GM12878 (cell line): ENCODE data around the gene PRKAG3. TPM values are rescaled to one million over a fixed set of nuclear protein-coding genes. Genes with fewer than 3 reads are reported as not detected.

Source experiments
- ATAC-seq: fragments of 200-7000 bp; cut with Tn5 transposase; 3 replicates; pipeline ENCODE4 v1.9.1; 2020; ENCODE audit warnings: mild to moderate bottlenecking, moderate library complexity
- BruUV-seq: library from RNA; stranded (reverse); fragments of 400-500 nt; replicated peaks from 2 replicates; lab custom pipeline; 2021; lab: Mats Ljungman, UMichigan
- CTCF ChIA-PET: fragments of 300-600 bp; sonication (Branson Sonifier 250); formaldehyde crosslinking; extraction: SDS; loops from one replicate; lab custom pipeline; 2021; ENCODE audit warnings: inconsistent platforms; lab: Yijun Ruan, JAX
- POLR2A ChIA-PET: fragments of 350-600 bp; formaldehyde crosslinking; extraction: SDS; loops from one replicate; lab custom pipeline; 2021; ENCODE audit warnings: inconsistent platforms; lab: Charles Lee
- RAD21 ChIA-PET: fragments of 300-600 bp; sonication (Branson Sonifier 250); formaldehyde crosslinking; loops from one replicate; lab custom pipeline; 2023; ENCODE audit warnings: antibody characterized with exemption; ENCODE audit not compliant: unreplicated experiment; lab: Charles Lee
- SMC1A ChIA-PET: fragments of 300-600 bp; sonication (Branson Sonifier 250); formaldehyde crosslinking; loops from one replicate; lab custom pipeline; 2023; ENCODE audit not compliant: unreplicated experiment, uncharacterized antibody; lab: Charles Lee
- DNase-seq: peaks from one replicate; pipeline ENCODE4 v3.0.0-alpha.2; 2011; ENCODE audit warnings: low read depth, low spot score
- FAIRE-seq: peaks from 3 replicates; lab custom pipeline; 2011; peaks lifted over from hg19 to GRCh38; lab: Jason Lieb, UNC
- H2AFZ ChIP-seq: 2 replicates; pipeline ENCODE4 v1.6.0; 2011; ENCODE audit warnings: low read depth, low read length, control low read depth; ENCODE audit not compliant: control insufficient read depth
- H3K27ac ChIP-seq: 2 replicates; pipeline ENCODE4 v1.5.1; 2011; ENCODE audit warnings: control low read depth; ENCODE audit not compliant: control insufficient read depth, insufficient read depth
- H3K27me3 ChIP-seq, 2 experiments: replicated peaks in 1 of 2; 2 replicates each; pipeline versions ENCODE4 v1.6.0 to v1.6.1; 2011; ENCODE audit warnings: low read length in 1 of 2; ENCODE audit not compliant: control insufficient read depth in 2 of 2, insufficient read depth in 2 of 2
- H3K36me3 ChIP-seq, 2 experiments: 2 replicates each; pipeline ENCODE4 v1.5.1; 2011; ENCODE audit warnings: low read length in 1 of 2; ENCODE audit not compliant: control insufficient read depth in 2 of 2, insufficient read depth in 2 of 2
- H3K4me1 ChIP-seq: 2 replicates; pipeline ENCODE4 v1.6.1; 2011; ENCODE audit warnings: mild to moderate bottlenecking, low read length, moderate library complexity, mixed read lengths; ENCODE audit not compliant: control insufficient read depth, insufficient read depth
- H3K4me2 ChIP-seq: 2 replicates; pipeline ENCODE4 v1.6.0; 2011; ENCODE audit warnings: control low read depth; ENCODE audit not compliant: control insufficient read depth, insufficient read depth
- H3K4me3 ChIP-seq: fragments of 200-600 bp; sonication (generic); 2 replicates; pipeline ENCODE4 v1.5.1; 2016
- H3K79me2 ChIP-seq: 2 replicates; pipeline ENCODE4 v1.6.0; 2011; ENCODE audit warnings: low read length; ENCODE audit not compliant: control insufficient read depth, insufficient read depth
- H3K9ac ChIP-seq: 2 replicates; pipeline ENCODE4 v1.8.0; 2011; ENCODE audit warnings: low read length, control low read depth, mixed read lengths; ENCODE audit not compliant: control insufficient read depth, insufficient read depth
- H3K9me3 ChIP-seq: replicated peaks from 3 replicates; pipeline ENCODE4 v1.5.1; 2011; ENCODE audit warnings: mild to moderate bottlenecking, low read length; ENCODE audit not compliant: control insufficient read depth, insufficient read depth
- H4K20me1 ChIP-seq: 2 replicates; pipeline ENCODE4 v1.6.0; 2011; ENCODE audit not compliant: control insufficient read depth, insufficient read depth
- FOS ChIP-seq: IDR thresholded peaks from 3 replicates; pipeline ENCODE4 v1.6.1; 2011; ENCODE audit warnings: borderline replicate concordance; ENCODE audit not compliant: insufficient read length; ENCODE audit errors: extremely low read depth
- HDAC2 ChIP-seq: fragments of 200-600 bp; sonication (generic); IDR thresholded peaks from 2 replicates; pipeline ENCODE4 v1.6.1; 2017
- KDM1A ChIP-seq: fragments of 200-600 bp; sonication (generic); IDR thresholded peaks from 2 replicates; pipeline ENCODE4 v1.6.1; 2016; ENCODE audit warnings: borderline replicate concordance
- NFYA ChIP-seq: IDR thresholded peaks from 2 replicates; pipeline ENCODE4 v1.6.1; 2011; ENCODE audit warnings: low read depth, mild to moderate bottlenecking, low read length, improper control_type of control experiment, borderline replicate concordance
- PML ChIP-seq: IDR thresholded peaks from 2 replicates; pipeline ENCODE4 v1.6.1; 2012; ENCODE audit warnings: low read length, inconsistent platforms
- POLR2AphosphoS5 ChIP-seq: IDR thresholded peaks from 2 replicates; pipeline ENCODE4 v1.6.1; 2011; ENCODE audit warnings: mild to moderate bottlenecking, low read length, inconsistent platforms
- POU2F2 ChIP-seq: IDR thresholded peaks from 3 replicates; pipeline ENCODE4 v1.6.1; 2011; ENCODE audit warnings: low read depth, mild to moderate bottlenecking, low read length, borderline replicate concordance
- SMARCA5 ChIP-seq: fragments of 450-650 bp; IDR thresholded peaks from 2 replicates; pipeline ENCODE4 v1.6.1; 2017; ENCODE audit warnings: mild to moderate bottlenecking
- STAT3 ChIP-seq: IDR thresholded peaks from 2 replicates; pipeline ENCODE4 v1.6.1; 2011; ENCODE audit warnings: low read depth, low read length, improper control_type of control experiment
- WRNIP1 ChIP-seq: IDR thresholded peaks from 2 replicates; pipeline ENCODE4 v1.6.1; 2011; ENCODE audit warnings: low read depth, low read length, improper control_type of control experiment, borderline replicate concordance
- ZNF207 ChIP-seq: fragments of 450-650 bp; IDR thresholded peaks from 2 replicates; pipeline ENCODE4 v1.6.1; 2014; ENCODE audit warnings: antibody characterized with exemption, mild to moderate bottlenecking, borderline replicate concordance
- WGBS: methylation state at CpG from one replicate; pipeline ENCODE4 v1.1.6; 2016; ENCODE audit warnings: low lambda C conversion rate; ENCODE audit not compliant: insufficient replicate concordance, insufficient coverage; ENCODE audit errors: missing lambda C conversion rate; 5-methylcytosine and 5-hydroxymethylcytosine counted together
- in situ Hi-C: fragments of 300-500 bp; cut with MboI; formaldehyde crosslinking; loops from 9 replicates; pipeline ENCODE4 v1.14.3; 2018; ENCODE audit warnings: mixed read lengths
- intact Hi-C: fragments of 100-400 bp; cut with micrococcal nuclease; formaldehyde crosslinking; loops from one replicate; pipeline ENCODE4 v1.14.2; 2022; ENCODE audit not compliant: unreplicated experiment
- polyA plus RNA-seq, 11 experiments: library from polyadenylated mRNA; depleted of rRNA in 4 of 11; unstranded in 6 of 11; stranded (reverse) in 5 of 11; fragments of >200 nt; fragmentation: Nextera tagmentation in 4 of 11; fragmentation: Illumina TruSeq in 1 of 11; extraction: Ambion mirVana in 4 of 11; extraction: Trizol in 1 of 11; gene quantifications; 1 replicate in 1 of 11; 2 replicates in 10 of 11; pipeline versions ENCODE4 v1.2.1 to v1.2.3, GENCODE V29; 2011 to 2016; ENCODE audit warnings: inconsistent platforms in 2 of 11, missing spikeins in 2 of 11, low read depth in 1 of 11
- total RNA-seq, 4 experiments: library from RNA; depleted of rRNA in 3 of 4; stranded (reverse); fragments of >200 nt in 3 of 4; fragmentation: Illumina TruSeq in 1 of 4; extraction: Trizol in 1 of 4; gene quantifications; 2 replicates each; pipeline versions ENCODE4 v1.2.1 to v1.2.3, GENCODE V29; 2013 to 2021
- TF ChIP-seq, protein P1 (sequence below): IDR thresholded peaks from 2 replicates; pipeline ENCODE4 v1.6.1; 2012; ENCODE audit warnings: low read length, inconsistent platforms
- TF ChIP-seq, protein P2 (sequence below): fragments of 450-650 bp; IDR thresholded peaks from 2 replicates; pipeline ENCODE4 v1.6.1; 2017; ENCODE audit warnings: mild to moderate bottlenecking, moderate library complexity
- TF ChIP-seq, protein P3 (sequence below): IDR thresholded peaks from 2 replicates; pipeline ENCODE4 v1.6.1; 2011; ENCODE audit warnings: low read depth, mild to moderate bottlenecking, low read length, moderate library complexity, borderline replicate concordance; ENCODE audit errors: extremely low read depth
- TF ChIP-seq, protein P4 (sequence below): fragments of 450-650 bp; IDR thresholded peaks from 2 replicates; pipeline ENCODE4 v1.6.1; 2018; ENCODE audit warnings: borderline replicate concordance, mild to moderate bottlenecking; ENCODE audit not compliant: partially characterized antibody

Gene PRKAG3
- total and polyA plus RNA-seq, 10 of the 15 experiments (the other 5 are each of a cell fraction or from before 2014, with no cell fraction given), result 0.04 to 0.12 (median 0.06) TPM; not detected in 7

DNA sequence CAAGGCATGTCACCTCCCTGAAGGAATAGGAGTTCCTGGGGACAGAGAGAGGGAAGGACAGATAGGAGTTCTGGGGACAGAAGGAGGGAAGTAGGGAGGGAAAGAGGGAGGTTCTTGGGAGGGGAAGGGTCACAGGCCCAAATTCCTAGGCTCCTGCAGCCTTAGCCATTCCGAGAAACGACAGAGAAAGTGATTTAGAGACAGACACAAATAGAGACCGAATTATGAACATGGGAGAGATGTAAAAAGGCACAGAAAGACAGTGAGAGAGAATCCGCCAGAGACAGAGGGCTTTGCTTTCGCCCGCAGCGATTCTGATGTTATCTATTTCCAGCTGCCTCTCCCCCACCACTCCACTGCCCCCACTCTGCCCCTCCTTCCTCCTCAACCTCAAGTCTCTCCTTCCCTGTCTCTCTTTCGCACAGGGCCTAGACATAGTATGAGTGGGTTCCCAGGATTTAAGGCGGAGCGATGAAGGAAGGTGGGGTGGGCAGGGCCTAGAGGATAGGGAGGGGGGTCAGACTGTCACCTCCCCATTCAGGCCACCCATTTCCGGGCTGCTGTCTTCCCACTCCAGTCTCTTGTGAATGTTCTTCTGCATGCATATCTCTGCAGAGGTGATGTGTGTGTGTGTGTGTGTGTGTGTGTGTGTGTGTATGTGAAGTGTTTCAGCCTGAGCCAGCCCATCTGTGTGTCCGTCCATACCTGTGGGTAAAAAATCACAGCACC, 24.7 kb upstream of the PRKAG3 start:
- BruUV-seq, result no TSS peak
- in situ Hi-C loops (no loop called here), intact Hi-C loops (no loop called here)
- Histone ChIP-seq H3K4me2 (no peak overlapping the region), H3K9me3 (no peaks in the 10 kb centered on the region), H3K36me3 (no peaks in the 10 kb centered on the region), H3K9ac (no peak overlapping the region), H4K20me1 (no peaks in the 10 kb centered on the region), H3K4me3 (no peak overlapping the region), H3K27ac (no peak overlapping the region), H3K4me1 (no peaks in the 10 kb centered on the region), H3K27me3 (peaks cover 24 to 39% of the 10 kb centered on the region in 2 experiments), H2AFZ (no peak overlapping the region), H3K79me2 (no peaks in the 10 kb centered on the region)
- SMC1A ChIA-PET, result interaction anchor here (1.2 to 3.8 kb wide), 2 partner anchors 20 to 41 kb away, joined by 3 to 23 read pairs; no protein-coding TSS in a partner anchor
- no peak for TF ChIP-seq STAT3
- TF ChIP-seq, protein P1, sequence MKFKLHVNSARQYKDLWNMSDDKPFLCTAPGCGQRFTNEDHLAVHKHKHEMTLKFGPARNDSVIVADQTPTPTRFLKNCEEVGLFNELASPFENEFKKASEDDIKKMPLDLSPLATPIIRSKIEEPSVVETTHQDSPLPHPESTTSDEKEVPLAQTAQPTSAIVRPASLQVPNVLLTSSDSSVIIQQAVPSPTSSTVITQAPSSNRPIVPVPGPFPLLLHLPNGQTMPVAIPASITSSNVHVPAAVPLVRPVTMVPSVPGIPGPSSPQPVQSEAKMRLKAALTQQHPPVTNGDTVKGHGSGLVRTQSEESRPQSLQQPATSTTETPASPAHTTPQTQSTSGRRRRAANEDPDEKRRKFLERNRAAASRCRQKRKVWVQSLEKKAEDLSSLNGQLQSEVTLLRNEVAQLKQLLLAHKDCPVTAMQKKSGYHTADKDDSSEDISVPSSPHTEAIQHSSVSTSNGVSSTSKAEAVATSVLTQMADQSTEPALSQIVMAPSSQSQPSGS, result no peak
- TF ChIP-seq SMARCA5, result no peak
- TF ChIP-seq POLR2AphosphoS5, result no peak
- no peak for TF ChIP-seq NFYA
- TF ChIP-seq POU2F2, result no peak
- no peak for TF ChIP-seq WRNIP1
- TF ChIP-seq, protein P2, sequence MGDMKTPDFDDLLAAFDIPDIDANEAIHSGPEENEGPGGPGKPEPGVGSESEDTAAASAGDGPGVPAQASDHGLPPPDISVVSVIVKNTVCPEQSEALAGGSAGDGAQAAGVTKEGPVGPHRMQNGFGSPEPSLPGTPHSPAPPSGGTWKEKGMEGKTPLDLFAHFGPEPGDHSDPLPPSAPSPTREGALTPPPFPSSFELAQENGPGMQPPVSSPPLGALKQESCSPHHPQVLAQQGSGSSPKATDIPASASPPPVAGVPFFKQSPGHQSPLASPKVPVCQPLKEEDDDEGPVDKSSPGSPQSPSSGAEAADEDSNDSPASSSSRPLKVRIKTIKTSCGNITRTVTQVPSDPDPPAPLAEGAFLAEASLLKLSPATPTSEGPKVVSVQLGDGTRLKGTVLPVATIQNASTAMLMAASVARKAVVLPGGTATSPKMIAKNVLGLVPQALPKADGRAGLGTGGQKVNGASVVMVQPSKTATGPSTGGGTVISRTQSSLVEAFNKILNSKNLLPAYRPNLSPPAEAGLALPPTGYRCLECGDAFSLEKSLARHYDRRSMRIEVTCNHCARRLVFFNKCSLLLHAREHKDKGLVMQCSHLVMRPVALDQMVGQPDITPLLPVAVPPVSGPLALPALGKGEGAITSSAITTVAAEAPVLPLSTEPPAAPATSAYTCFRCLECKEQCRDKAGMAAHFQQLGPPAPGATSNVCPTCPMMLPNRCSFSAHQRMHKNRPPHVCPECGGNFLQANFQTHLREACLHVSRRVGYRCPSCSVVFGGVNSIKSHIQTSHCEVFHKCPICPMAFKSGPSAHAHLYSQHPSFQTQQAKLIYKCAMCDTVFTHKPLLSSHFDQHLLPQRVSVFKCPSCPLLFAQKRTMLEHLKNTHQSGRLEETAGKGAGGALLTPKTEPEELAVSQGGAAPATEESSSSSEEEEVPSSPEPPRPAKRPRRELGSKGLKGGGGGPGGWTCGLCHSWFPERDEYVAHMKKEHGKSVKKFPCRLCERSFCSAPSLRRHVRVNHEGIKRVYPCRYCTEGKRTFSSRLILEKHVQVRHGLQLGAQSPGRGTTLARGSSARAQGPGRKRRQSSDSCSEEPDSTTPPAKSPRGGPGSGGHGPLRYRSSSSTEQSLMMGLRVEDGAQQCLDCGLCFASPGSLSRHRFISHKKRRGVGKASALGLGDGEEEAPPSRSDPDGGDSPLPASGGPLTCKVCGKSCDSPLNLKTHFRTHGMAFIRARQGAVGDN, result no peak
- TF ChIP-seq HDAC2, result no peak
- no peak for TF ChIP-seq KDM1A
- TF ChIP-seq FOS, result no peak
- no peak for TF ChIP-seq PML
- TF ChIP-seq, protein P3, sequence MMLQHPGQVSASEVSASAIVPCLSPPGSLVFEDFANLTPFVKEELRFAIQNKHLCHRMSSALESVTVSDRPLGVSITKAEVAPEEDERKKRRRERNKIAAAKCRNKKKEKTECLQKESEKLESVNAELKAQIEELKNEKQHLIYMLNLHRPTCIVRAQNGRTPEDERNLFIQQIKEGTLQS, result no peak
- TF ChIP-seq, protein P4, sequence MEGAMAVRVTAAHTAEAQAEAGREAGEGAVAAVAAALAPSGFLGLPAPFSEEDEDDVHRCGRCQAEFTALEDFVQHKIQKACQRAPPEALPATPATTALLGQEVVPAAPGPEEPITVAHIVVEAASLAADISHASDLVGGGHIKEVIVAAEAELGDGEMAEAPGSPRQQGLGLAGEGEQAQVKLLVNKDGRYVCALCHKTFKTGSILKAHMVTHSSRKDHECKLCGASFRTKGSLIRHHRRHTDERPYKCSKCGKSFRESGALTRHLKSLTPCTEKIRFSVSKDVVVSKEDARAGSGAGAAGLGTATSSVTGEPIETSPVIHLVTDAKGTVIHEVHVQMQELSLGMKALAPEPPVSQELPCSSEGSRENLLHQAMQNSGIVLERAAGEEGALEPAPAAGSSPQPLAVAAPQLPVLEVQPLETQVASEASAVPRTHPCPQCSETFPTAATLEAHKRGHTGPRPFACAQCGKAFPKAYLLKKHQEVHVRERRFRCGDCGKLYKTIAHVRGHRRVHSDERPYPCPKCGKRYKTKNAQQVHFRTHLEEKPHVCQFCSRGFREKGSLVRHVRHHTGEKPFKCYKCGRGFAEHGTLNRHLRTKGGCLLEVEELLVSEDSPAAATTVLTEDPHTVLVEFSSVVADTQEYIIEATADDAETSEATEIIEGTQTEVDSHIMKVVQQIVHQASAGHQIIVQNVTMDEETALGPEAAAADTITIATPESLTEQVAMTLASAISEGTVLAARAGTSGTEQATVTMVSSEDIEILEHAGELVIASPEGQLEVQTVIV, result no peak
- TF ChIP-seq ZNF207, result no peak
- DNase-seq, result no peak
- no peak for FAIRE-seq
- POLR2A ChIA-PET, result no interaction called here
- CTCF ChIA-PET, result interaction anchor here (1.3 to 2.1 kb wide), 3 partner anchors 20 to 42 kb away, joined by 4 to 14 read pairs (median 11); no protein-coding TSS in a partner anchor
- RAD21 ChIA-PET, result interaction anchor here (1.2 to 1.3 kb wide), 2 partner anchors 42 to 197 kb away, joined by 3 to 10 read pairs; partner anchors contain the start of genes BCS1L and ZNF142
- ATAC-seq, result no peak; the same call in 2 of the 3 replicates
- 24% methylated on average over 12 of the region's 12 CpGs for WGBS
